Measurements from ENCODE around the gene TBKBP1. TPM values are rescaled to one million over a fixed set of nuclear protein-coding genes. Genes with fewer than 3 reads are reported as not detected.

Gene TBKBP1
- total and polyA plus RNA-seq, 8 donors = 2.9 to 14.3 (median 6.3) TPM

GRCh38 chr17:47692137-47692894 lies 1.6 kb upstream of the TBKBP1 start:
- WGBS, 5 donors = 55 to 65% (median 57%) methylated on average over 2 of the region's 2 CpGs
- H3K4me1 ChIP-seq = peaks cover 17 to 56% (median 51%) of the 10 kb centered on the region in 4 donors
- no peaks in the 10 kb centered on the region for H3K27me3 ChIP-seq
- TF ChIP-seq POLR2A (IDR thresholded peaks at IDR 0.05) = no peak
- no peak for TF ChIP-seq EP300 (IDR thresholded peaks at IDR 0.05)
- TF ChIP-seq POLR2AphosphoS5 (IDR thresholded peaks at IDR 0.05) = no peak
- TF ChIP-seq CTCF (IDR thresholded peaks at IDR 0.05) = no peak
- peak overlapping the region in 2 of 5 donors; percentile 92 to 93 for H3K27ac ChIP-seq
- H3K4me3 ChIP-seq = peak overlapping the region in 1 of 4 donors; percentile 96
- intact Hi-C loops (cut with DNase I; ENCODE audit: low total_unique reads) = no loop called here
- H3K36me3 ChIP-seq = peaks cover 0 to 9% (median 0%) of the 10 kb centered on the region in 4 donors
- H3K9me3 ChIP-seq = no peaks in the 10 kb centered on the region
- DNase-seq = no peak

GRCh38 chr17:47692895-47693730 lies 848 bp upstream of the TBKBP1 start:
- WGBS, 5 donors = 15 to 22% (median 19%) methylated on average over 10 of the region's 10 CpGs
- no peaks in the 10 kb centered on the region for H3K9me3 ChIP-seq
- peak overlapping the region; percentile 65 to 96 (median 93) for H3K27ac ChIP-seq
- DNase-seq = peak in 1 of 2 donors; percentile 48
- peaks cover 0 to 14% (median 0%) of the 10 kb centered on the region in 4 donors for H3K36me3 ChIP-seq
- intact Hi-C loops (cut with DNase I; ENCODE audit: low total_unique reads) = no loop called here
- H3K4me1 ChIP-seq = peaks cover 17 to 50% (median 44%) of the 10 kb centered on the region in 4 donors
- no peaks in the 10 kb centered on the region for H3K27me3 ChIP-seq
- no peak for TF ChIP-seq EP300 (IDR thresholded peaks at IDR 0.05)
- no peak for TF ChIP-seq CTCF (IDR thresholded peaks at IDR 0.05)
- no peak for TF ChIP-seq POLR2AphosphoS5 (IDR thresholded peaks at IDR 0.05)
- peak overlapping the region; percentile 81 to 97 (median 96) for H3K4me3 ChIP-seq

- H3K27me3 ChIP-seq = no peaks in the 10 kb centered on the region
- TF ChIP-seq EP300 (IDR thresholded peaks at IDR 0.05) (no peak), POLR2AphosphoS5 (IDR thresholded peaks at IDR 0.05) (no peak), CTCF (IDR thresholded peaks at IDR 0.05) (no peak), POLR2A (IDR thresholded peaks at IDR 0.05) (no peak)
- H3K27ac ChIP-seq = peak overlapping the region; percentile 79 to 96 (median 93)
- H3K4me3 ChIP-seq = peak overlapping the region; percentile 81 to 97 (median 96)
- H3K36me3 ChIP-seq = peaks cover 6 to 24% (median 8%) of the 10 kb centered on the region in 4 donors
- WGBS, 5 donors = 1 to 2% (median 1%) methylated on average over 46 to 65 of the region's 65 CpGs
- no peaks in the 10 kb centered on the region for H3K9me3 ChIP-seq
- peaks cover 17 to 53% (median 43%) of the 10 kb centered on the region in 4 donors for H3K4me1 ChIP-seq
- intact Hi-C loops (cut with DNase I; ENCODE audit: low total_unique reads) = no loop called here
- peak; percentile 61 to 79 for DNase-seq
Observed at GRCh38 chr17:47694581-47695428, 844 bp downstream of the TBKBP1 start.
